ENCODE measurements around the gene CDC7.
"Not testable (repeated sequence)": the region's sequence is repeated elsewhere in the genome, so short reads cannot be mapped to it uniquely, and the experiment has no call there.

The CDC7 gene

DNA sequence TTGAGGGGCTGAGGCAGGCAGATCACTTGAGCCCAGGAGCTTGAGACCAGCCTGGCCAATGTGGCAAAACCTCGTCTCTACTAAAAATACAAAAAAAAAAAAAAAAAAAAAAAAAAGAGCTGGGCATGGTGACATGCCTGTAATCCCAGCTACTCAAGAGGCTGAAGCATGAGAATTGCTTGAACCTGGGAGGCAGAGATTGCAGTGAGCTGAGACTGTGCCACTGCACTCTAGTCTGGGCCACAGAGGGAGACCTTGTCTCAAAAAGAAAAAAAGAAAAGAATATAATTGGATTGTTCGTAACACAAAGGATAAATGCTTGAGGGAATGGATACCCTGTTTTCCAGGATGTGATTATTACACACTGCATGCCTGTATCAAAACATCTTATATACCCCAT is 18.5 kb downstream of the CDC7 start:
- not testable (repeated sequence) for ATAC-seq

DNA sequence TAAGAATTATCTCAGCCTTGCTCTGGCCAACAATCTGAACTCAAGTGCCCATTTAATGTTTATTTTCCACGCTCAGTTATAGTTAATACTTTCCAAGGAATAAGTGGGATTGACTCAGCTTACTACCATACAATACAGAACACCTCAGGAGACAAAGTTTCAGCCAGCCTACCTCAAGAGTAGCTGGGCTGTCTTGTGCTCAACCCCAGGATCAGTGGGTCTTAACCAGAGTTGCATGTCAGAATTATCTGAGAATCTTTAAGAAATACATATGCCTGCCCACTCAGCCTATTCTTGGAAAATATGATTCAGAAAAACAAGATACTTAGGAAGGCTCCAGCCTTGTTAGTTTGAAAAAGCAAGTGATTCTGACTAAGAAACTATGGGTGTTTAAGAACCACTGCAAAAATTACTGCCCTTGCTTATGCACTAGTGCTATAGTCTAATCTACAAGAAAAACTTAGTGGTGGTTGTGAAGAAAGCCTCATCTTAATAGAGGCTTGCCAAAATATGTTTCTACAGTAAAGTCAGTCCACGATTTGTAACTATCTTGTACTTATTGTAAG is 20.4 kb downstream of the CDC7 start:
- TF ChIP-seq TOX (CRISPR knock-in tag; IDR thresholded peaks at IDR 0.05; ENCODE audit: borderline replicate concordance) (no peak), CSDC2 (CRISPR knock-in tag; IDR thresholded peaks at IDR 0.05) (no peak), ISL1 (CRISPR knock-in tag; IDR thresholded peaks at IDR 0.05) (no peak), ARNTL (CRISPR knock-in tag; IDR thresholded peaks at IDR 0.05; ENCODE audit: borderline replicate concordance, low read depth) (no peak), ESRRG (CRISPR knock-in tag; IDR thresholded peaks at IDR 0.05) (no peak)
- no peak for ATAC-seq

DNA sequence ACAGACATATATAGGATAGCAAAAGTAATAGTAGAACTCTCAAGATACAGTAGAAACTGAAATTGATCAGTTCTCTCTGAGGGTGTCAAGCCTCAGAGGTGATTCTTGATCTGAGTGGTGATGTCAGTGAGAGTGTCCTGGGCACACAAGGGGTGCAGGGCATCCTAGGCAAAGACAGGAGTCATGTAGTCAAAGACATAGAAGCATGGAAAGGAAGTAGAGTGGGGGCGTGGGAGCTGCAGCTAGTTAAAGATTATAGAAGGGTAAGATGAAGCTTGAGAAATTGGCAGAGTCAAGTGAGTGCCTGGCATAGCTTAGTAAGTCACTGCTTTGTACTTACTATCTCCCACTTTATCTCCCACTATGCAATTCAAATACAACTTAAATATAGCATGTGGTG is 22.8 kb downstream of the CDC7 start:
- ATAC-seq = no peak
- no peak for TF ChIP-seq SNAI2 (CRISPR knock-in tag; IDR thresholded peaks at IDR 0.05)
- TF ChIP-seq TOX (CRISPR knock-in tag; IDR thresholded peaks at IDR 0.05; ENCODE audit: borderline replicate concordance) = no peak
- TF ChIP-seq TCF4 (CRISPR knock-in tag; IDR thresholded peaks at IDR 0.05; ENCODE audit: borderline replicate concordance) = no peak
- TF ChIP-seq BACH2 (CRISPR knock-in tag; IDR thresholded peaks at IDR 0.05; ENCODE audit: borderline replicate concordance) = no peak
- no peak for TF ChIP-seq ZNF70 (CRISPR knock-in tag; IDR thresholded peaks at IDR 0.05)
- TF ChIP-seq, protein P1, sequence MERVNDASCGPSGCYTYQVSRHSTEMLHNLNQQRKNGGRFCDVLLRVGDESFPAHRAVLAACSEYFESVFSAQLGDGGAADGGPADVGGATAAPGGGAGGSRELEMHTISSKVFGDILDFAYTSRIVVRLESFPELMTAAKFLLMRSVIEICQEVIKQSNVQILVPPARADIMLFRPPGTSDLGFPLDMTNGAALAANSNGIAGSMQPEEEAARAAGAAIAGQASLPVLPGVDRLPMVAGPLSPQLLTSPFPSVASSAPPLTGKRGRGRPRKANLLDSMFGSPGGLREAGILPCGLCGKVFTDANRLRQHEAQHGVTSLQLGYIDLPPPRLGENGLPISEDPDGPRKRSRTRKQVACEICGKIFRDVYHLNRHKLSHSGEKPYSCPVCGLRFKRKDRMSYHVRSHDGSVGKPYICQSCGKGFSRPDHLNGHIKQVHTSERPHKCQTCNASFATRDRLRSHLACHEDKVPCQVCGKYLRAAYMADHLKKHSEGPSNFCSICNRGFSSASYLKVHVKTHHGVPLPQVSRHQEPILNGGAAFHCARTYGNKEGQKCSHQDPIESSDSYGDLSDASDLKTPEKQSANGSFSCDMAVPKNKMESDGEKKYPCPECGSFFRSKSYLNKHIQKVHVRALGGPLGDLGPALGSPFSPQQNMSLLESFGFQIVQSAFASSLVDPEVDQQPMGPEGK (CRISPR knock-in tag; IDR thresholded peaks at IDR 0.05; ENCODE audit: borderline replicate concordance) = no peak
- TF ChIP-seq, protein P2, sequence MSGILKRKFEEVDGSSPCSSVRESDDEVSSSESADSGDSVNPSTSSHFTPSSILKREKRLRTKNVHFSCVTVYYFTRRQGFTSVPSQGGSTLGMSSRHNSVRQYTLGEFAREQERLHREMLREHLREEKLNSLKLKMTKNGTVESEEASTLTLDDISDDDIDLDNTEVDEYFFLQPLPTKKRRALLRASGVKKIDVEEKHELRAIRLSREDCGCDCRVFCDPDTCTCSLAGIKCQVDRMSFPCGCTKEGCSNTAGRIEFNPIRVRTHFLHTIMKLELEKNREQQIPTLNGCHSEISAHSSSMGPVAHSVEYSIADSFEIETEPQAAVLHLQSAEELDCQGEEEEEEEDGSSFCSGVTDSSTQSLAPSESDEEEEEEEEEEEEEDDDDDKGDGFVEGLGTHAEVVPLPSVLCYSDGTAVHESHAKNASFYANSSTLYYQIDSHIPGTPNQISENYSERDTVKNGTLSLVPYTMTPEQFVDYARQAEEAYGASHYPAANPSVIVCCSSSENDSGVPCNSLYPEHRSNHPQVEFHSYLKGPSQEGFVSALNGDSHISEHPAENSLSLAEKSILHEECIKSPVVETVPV (CRISPR knock-in tag; IDR thresholded peaks at IDR 0.05) = no peak
- TF ChIP-seq ZC3H10 (CRISPR knock-in tag; IDR thresholded peaks at IDR 0.05) = no peak
- TF ChIP-seq, protein P3, sequence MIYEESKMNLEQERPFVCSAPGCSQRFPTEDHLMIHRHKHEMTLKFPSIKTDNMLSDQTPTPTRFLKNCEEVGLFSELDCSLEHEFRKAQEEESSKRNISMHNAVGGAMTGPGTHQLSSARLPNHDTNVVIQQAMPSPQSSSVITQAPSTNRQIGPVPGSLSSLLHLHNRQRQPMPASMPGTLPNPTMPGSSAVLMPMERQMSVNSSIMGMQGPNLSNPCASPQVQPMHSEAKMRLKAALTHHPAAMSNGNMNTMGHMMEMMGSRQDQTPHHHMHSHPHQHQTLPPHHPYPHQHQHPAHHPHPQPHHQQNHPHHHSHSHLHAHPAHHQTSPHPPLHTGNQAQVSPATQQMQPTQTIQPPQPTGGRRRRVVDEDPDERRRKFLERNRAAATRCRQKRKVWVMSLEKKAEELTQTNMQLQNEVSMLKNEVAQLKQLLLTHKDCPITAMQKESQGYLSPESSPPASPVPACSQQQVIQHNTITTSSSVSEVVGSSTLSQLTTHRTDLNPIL (CRISPR knock-in tag; IDR thresholded peaks at IDR 0.05; ENCODE audit: low read depth) = no peak
- TF ChIP-seq, protein P4, sequence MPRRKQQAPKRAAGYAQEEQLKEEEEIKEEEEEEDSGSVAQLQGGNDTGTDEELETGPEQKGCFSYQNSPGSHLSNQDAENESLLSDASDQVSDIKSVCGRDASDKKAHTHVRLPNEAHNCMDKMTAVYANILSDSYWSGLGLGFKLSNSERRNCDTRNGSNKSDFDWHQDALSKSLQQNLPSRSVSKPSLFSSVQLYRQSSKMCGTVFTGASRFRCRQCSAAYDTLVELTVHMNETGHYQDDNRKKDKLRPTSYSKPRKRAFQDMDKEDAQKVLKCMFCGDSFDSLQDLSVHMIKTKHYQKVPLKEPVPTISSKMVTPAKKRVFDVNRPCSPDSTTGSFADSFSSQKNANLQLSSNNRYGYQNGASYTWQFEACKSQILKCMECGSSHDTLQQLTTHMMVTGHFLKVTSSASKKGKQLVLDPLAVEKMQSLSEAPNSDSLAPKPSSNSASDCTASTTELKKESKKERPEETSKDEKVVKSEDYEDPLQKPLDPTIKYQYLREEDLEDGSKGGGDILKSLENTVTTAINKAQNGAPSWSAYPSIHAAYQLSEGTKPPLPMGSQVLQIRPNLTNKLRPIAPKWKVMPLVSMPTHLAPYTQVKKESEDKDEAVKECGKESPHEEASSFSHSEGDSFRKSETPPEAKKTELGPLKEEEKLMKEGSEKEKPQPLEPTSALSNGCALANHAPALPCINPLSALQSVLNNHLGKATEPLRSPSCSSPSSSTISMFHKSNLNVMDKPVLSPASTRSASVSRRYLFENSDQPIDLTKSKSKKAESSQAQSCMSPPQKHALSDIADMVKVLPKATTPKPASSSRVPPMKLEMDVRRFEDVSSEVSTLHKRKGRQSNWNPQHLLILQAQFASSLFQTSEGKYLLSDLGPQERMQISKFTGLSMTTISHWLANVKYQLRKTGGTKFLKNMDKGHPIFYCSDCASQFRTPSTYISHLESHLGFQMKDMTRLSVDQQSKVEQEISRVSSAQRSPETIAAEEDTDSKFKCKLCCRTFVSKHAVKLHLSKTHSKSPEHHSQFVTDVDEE (CRISPR knock-in tag; IDR thresholded peaks at IDR 0.05) = no peak
- no peak for TF ChIP-seq PPARA (CRISPR knock-in tag; IDR thresholded peaks at IDR 0.05; ENCODE audit: borderline replicate concordance)
- TF ChIP-seq RARB (CRISPR knock-in tag; IDR thresholded peaks at IDR 0.05) = no peak
- TF ChIP-seq ZFP3 (CRISPR knock-in tag; IDR thresholded peaks at IDR 0.05) = no peak

DNA sequence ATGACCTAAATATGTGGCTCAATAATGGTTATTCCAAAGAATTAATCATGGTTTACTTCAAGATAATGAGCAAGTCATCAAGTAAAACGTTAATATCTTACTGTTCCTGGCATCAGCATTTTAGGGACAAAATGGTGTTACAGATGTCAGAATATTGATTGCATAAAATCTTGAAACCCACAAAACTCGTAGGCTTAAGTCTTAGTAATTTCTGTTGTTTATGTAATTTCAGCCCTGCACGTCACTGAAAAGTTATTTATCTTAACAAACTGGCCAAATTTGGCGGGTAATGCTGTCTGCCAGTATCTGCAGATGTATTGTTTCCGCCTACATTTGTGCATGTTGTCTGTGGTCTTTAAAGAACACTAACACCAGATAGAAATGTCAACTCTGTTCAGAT is 25.8 kb downstream of the CDC7 start:
- no peak for ATAC-seq
- no peak for TF ChIP-seq GLIS3 (CRISPR knock-in tag; IDR thresholded peaks at IDR 0.05)
- no peak for TF ChIP-seq ESRRG (CRISPR knock-in tag; IDR thresholded peaks at IDR 0.05)
- no peak for TF ChIP-seq TOX (CRISPR knock-in tag; IDR thresholded peaks at IDR 0.05; ENCODE audit: borderline replicate concordance)
- no peak for TF ChIP-seq CSDC2 (CRISPR knock-in tag; IDR thresholded peaks at IDR 0.05)
- TF ChIP-seq, protein P2 (CRISPR knock-in tag; IDR thresholded peaks at IDR 0.05) = no peak
- no peak for TF ChIP-seq ZC3H10 (CRISPR knock-in tag; IDR thresholded peaks at IDR 0.05)
- TF ChIP-seq ZFP30 (CRISPR knock-in tag; IDR thresholded peaks at IDR 0.05) = no peak
- TF ChIP-seq ZNF8 (CRISPR knock-in tag; IDR thresholded peaks at IDR 0.05) = no peak
- TF ChIP-seq ISL1 (CRISPR knock-in tag; IDR thresholded peaks at IDR 0.05) = no peak
- TF ChIP-seq BACH2 (CRISPR knock-in tag; IDR thresholded peaks at IDR 0.05; ENCODE audit: borderline replicate concordance) = no peak
- no peak for TF ChIP-seq SNAI2 (CRISPR knock-in tag; IDR thresholded peaks at IDR 0.05)
- TF ChIP-seq OSR1 (CRISPR knock-in tag; IDR thresholded peaks at IDR 0.05) = no peak
- no peak for TF ChIP-seq ZNF70 (CRISPR knock-in tag; IDR thresholded peaks at IDR 0.05)
- no peak for TF ChIP-seq RARB (CRISPR knock-in tag; IDR thresholded peaks at IDR 0.05)
- TF ChIP-seq, protein P1 (CRISPR knock-in tag; IDR thresholded peaks at IDR 0.05; ENCODE audit: borderline replicate concordance) = no peak
- no peak for TF ChIP-seq TCF4 (CRISPR knock-in tag; IDR thresholded peaks at IDR 0.05; ENCODE audit: borderline replicate concordance)
